Left lung (tissue), 14 donors: Measurements from ENCODE around the gene EIF2B5. TPM values are rescaled to one million over a fixed set of nuclear protein-coding genes. Genes with fewer than 3 reads are reported as not detected.

ENCODE experiments used
- ATAC-seq: fragments of 200-7000 bp; cut with Tn5 transposase; one replicate; pipeline ENCODE4 v1.9.1; 2020; ENCODE audit warnings: moderate library complexity
- DNase-seq, 4 donors: peaks; one replicate each; pipeline ENCODE4 v3.0.0-alpha.2; 2013 to 2020
- H3K27ac ChIP-seq, 2 donors: fragments of 200-600 bp; sonication (generic) in 1 of 2; one replicate each; pipeline versions ENCODE4 v1.5.0 to v1.8.0; 2020 to 2021
- H3K27me3 ChIP-seq, 2 donors: fragments of 200-600 bp; sonication (generic) in 1 of 2; one replicate each; pipeline versions ENCODE4 v1.5.0 to v1.8.0; 2020 to 2021
- H3K36me3 ChIP-seq, 2 donors: fragments of 200-600 bp; sonication (generic) in 1 of 2; one replicate each; pipeline versions ENCODE4 v1.5.0 to v1.8.0; 2020 to 2021
- H3K4me1 ChIP-seq, 2 donors: fragments of 200-600 bp; one replicate each; pipeline ENCODE4 v1.8.0; 2021
- H3K4me3 ChIP-seq, 2 donors: fragments of 200-600 bp; sonication (generic) in 1 of 2; one replicate each; pipeline versions ENCODE4 v1.5.0 to v1.8.0; 2020 to 2021; ENCODE audit warnings: mild to moderate bottlenecking in 1 of 2
- H3K9me3 ChIP-seq, 2 donors: fragments of 200-600 bp; sonication (generic) in 1 of 2; one replicate each; pipeline versions ENCODE4 v1.5.0 to v1.8.0; 2020 to 2021
- CTCF ChIP-seq, 2 donors: fragments of 200-600 bp; sonication (generic) in 1 of 2; IDR thresholded peaks; one replicate each; pipeline versions ENCODE4 v1.5.0 to v1.8.0; 2021; ENCODE audit warnings: antibody characterized with exemption in 2 of 2
- intact Hi-C, 2 donors: fragments of 100-400 bp; cut with DNase I; formaldehyde crosslinking; loops; one replicate each; pipeline versions ENCODE4 v1.11.2 to v1.14.2; 2022
- long read RNA-seq, 12 donors: library from polyadenylated mRNA in 2 of 12; unstranded in 2 of 12; transcript quantifications; one replicate each; pipeline ENCODE4 v2.0.0 and lab custom pipeline, GENCODE V29; 2019 to 2026
- polyA plus RNA-seq, 6 donors: library from polyadenylated mRNA; unstranded; fragments of 120-200 nt; gene quantifications; one replicate each; pipeline ENCODE4 v1.2.1, GENCODE V29; 2013; ENCODE audit not compliant: insufficient read length in 6 of 6
- total RNA-seq, 2 donors: library from RNA; stranded (reverse); fragmentation: NEBNext Ultra II Directional; extraction: Animal tissue kit (Norgen Biotek cat#: 25700); gene quantifications; one replicate each; pipeline ENCODE4 v1.2.1, GENCODE V29; 2021
- donor health status: DM: no; HTN: yes; CAD: no.
- donor health status: DM: no; HTN: no; CAD: no.

Gene EIF2B5
- total RNA-seq, result 10 to 100 TPM; 32.2 to 44.5 TPM
- polyA plus RNA-seq, result 10 to 100 TPM; 50.3 to 66.3 (median 59.9) TPM
- long read RNA-seq, donor 1, transcript EIF2B5-201 (16 exons, 2,656 nt), result major isoform, 6 of 15 reads
- long read RNA-seq, donor 1, partial matches to known transcripts, result 6 of 15 reads
- long read RNA-seq, donor 1, other reads (novel, unspliced or antisense), result 0 of 15 reads
- long read RNA-seq, donor 2, transcript EIF2B5-201 (16 exons, 2,656 nt), result major isoform, 5 of 26 reads
- long read RNA-seq, donor 2, partial matches to known transcripts, result 17 of 26 reads
- long read RNA-seq, donor 2, other reads (novel, unspliced or antisense), result 0 of 26 reads
- long read RNA-seq, donor 3, transcript EIF2B5-201 (16 exons, 2,656 nt), result major isoform, 8 of 9 reads
- long read RNA-seq, donor 3, partial matches to known transcripts, result 0 of 9 reads
- long read RNA-seq, donor 3, other reads (novel, unspliced or antisense), result 0 of 9 reads
- long read RNA-seq, donor 4, partial matches to known transcripts, result 3 of 5 reads
- long read RNA-seq, donor 4, other reads (novel, unspliced or antisense), result 2 of 5 reads
- long read RNA-seq, donor 5, partial matches to known transcripts, result 9 of 16 reads
- long read RNA-seq, donor 5, other reads (novel, unspliced or antisense), result 0 of 16 reads
- long read RNA-seq, donor 6, transcript EIF2B5-202 (2 exons, 585 nt), result major isoform, 7 of 13 reads
- long read RNA-seq, donor 6, transcript EIF2B5-201 (16 exons, 2,656 nt), result minor isoform, 6 of 13 reads
- long read RNA-seq, donor 6, partial matches to known transcripts, result 0 of 13 reads
- long read RNA-seq, donor 6, other reads (novel, unspliced or antisense), result 0 of 13 reads
- long read RNA-seq, donor 7, partial matches to known transcripts, result 0 of 6 reads
- long read RNA-seq, donor 7, other reads (novel, unspliced or antisense), result 0 of 6 reads
- long read RNA-seq, donor 8, transcript EIF2B5-201 (16 exons, 2,656 nt), result major isoform, 7 of 10 reads
- long read RNA-seq, donor 8, partial matches to known transcripts, result 0 of 10 reads
- long read RNA-seq, donor 8, other reads (novel, unspliced or antisense), result 0 of 10 reads
- long read RNA-seq, donor 9, result 0 reads
- long read RNA-seq, donor 10, partial matches to known transcripts, result 5 of 13 reads
- long read RNA-seq, donor 10, other reads (novel, unspliced or antisense), result 3 of 13 reads
- long read RNA-seq, donor 11, transcript EIF2B5-201 (16 exons, 2,656 nt), result major isoform, 7 of 30 reads
- long read RNA-seq, donor 11, transcript EIF2B5-202 (2 exons, 585 nt), result minor isoform, 5 of 30 reads
- long read RNA-seq, donor 11, partial matches to known transcripts, result 14 of 30 reads
- long read RNA-seq, donor 11, other reads (novel, unspliced or antisense), result 0 of 30 reads
- long read RNA-seq, donor 12, transcript EIF2B5-201 (16 exons, 2,656 nt), result major isoform, 12 of 16 reads
- long read RNA-seq, donor 12, partial matches to known transcripts, result 0 of 16 reads
- long read RNA-seq, donor 12, other reads (novel, unspliced or antisense), result 0 of 16 reads

DNA sequence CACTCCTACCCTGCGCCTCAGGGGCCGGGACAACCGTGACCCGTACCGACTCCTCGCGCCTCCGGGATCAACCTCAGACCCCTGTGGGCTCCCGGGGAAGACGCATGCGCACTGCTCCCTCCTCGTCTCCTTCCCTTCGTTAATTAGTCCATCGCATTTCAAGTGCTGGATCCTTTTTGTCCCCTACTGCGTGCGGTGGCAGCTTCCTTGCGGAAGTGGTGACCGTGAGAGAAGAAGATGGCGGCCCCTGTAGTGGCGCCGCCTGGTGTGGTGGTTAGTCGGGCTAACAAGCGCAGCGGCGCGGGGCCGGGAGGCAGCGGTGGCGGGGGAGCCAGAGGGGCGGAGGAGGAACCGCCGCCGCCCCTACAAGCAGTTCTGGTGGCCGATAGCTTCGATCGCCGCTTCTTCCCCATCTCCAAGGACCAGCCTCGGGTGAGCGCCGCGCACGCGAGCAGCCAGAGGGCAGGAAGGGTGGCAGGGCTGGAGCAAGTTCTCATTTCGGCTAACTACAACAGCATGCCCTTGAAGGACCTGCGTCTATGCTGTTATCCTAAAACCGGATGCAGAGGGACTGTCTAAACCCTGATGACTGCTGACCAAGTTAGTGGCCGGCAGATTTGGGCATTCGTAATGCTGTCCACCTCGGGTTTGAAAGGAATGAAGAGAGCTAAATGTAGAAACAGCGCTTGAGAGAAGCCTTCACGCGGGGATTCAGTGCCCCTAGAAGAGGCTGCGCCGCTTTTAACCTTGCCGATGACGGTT, at the start of gene EIF2B5:
TSS of gene EIF2B5 (plus strand) at position 210 of the 762 bp plus-strand sequence. CDS start at position 238, 28 bp downstream.
- intact Hi-C loops, result no loop called here
- peaks cover 9 to 29% of the 10 kb centered on the region in 2 donors for H3K4me1 ChIP-seq
- peak within 1 kb of the TSS; percentile 74 to 92 for H3K4me3 ChIP-seq
- no peaks in the 10 kb centered on the region for H3K27me3 ChIP-seq
- ATAC-seq (peak; percentile 92), DNase-seq (peak; percentile 89 to 95 (median 92))
- peak in 1 of 2 donors; percentile 34 for TF ChIP-seq CTCF (IDR thresholded peaks at IDR 0.05)
- H3K36me3 ChIP-seq, result peaks cover 0 to 30% of the 10 kb centered on the region in 2 donors
- H3K9me3 ChIP-seq, result no peaks in the 10 kb centered on the region
- H3K27ac ChIP-seq, result peak within 1 kb of the TSS; percentile 79 to 88

GRCh38 chr3:184085389-184085852, 49.7 kb upstream of the EIF2B5 start:
- Histone ChIP-seq H3K9me3 (peaks cover 0 to 17% of the 10 kb centered on the region in 2 donors), H3K27ac (no peak overlapping the region), H3K4me3 (no peak overlapping the region), H3K36me3 (no peaks in the 10 kb centered on the region), H3K4me1 (no peaks in the 10 kb centered on the region), H3K27me3 (no peaks in the 10 kb centered on the region)
- DNase-seq (no peak), ATAC-seq (no peak)
- intact Hi-C loops, result no loop called here
- no peak for TF ChIP-seq CTCF (IDR thresholded peaks at IDR 0.05)

DNA sequence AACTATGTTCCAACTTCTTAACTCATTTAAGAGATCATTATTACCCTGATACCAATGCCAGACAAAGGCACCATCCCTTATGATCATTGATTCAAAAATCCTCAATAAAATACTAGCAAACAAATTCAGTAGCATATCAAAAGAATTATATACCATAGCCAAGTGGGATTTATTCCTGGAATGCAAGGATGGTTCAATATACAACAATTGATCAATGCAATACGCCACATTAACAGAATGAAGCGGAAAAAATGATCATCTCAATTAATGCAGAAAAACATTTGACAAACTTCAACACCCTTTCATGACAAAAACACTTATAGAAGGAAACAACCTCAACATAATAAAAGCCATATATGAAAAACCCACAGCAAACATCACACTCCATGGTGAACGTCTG, 43.0 kb upstream of the EIF2B5 start:
- no peak overlapping the region for H3K27ac ChIP-seq
- H3K27me3 ChIP-seq, result no peaks in the 10 kb centered on the region
- intact Hi-C loops, result no loop called here
- H3K9me3 ChIP-seq, result peaks cover 0 to 26% of the 10 kb centered on the region in 2 donors
- TF ChIP-seq CTCF (IDR thresholded peaks at IDR 0.05), result no peak
- ATAC-seq (no peak), DNase-seq (no peak)
- H3K36me3 ChIP-seq, result no peaks in the 10 kb centered on the region
- H3K4me3 ChIP-seq, result no peak overlapping the region
- H3K4me1 ChIP-seq, result no peaks in the 10 kb centered on the region

DNA sequence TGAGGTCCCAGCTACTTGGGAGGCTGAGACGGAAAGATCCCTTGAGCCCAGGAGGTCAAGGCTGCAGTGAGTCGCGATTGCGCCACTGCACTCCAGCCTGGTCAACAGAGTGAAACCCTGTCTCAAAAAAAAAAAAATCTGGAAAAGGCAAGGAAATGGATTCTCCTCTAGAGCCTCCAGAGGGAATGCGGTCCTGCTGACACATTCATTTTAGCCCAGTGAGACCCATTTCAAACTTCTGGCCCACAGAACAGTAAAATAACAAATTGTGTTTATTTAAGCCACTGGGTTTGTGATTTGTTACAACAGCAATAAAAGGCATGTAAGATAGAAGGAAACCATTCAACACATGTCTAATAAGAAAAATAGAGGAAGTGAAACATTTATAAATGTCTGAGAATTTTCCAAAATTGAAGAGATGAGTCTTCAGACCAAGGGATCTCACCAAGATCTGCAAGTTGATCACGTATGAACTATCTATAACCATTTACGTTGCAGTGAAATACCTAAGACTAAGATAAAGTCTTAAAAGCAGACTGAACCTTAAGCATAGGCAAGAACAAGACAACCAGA, 38.3 kb upstream of the EIF2B5 start, which contains the start of gene HTR3E:
TSS of gene HTR3E (plus strand) at position 254 of the 573 bp plus-strand sequence. CDS start 466 bp downstream, outside the sequence.
- Histone ChIP-seq H3K4me3 (no peak within 1 kb of the TSS), H3K27me3 (no peaks in the 10 kb centered on the region), H3K9me3 (peaks cover 0 to 17% of the 10 kb centered on the region in 2 donors), H3K27ac (no peak within 1 kb of the TSS), H3K4me1 (no peaks in the 10 kb centered on the region), H3K36me3 (no peaks in the 10 kb centered on the region)
- TF ChIP-seq CTCF (IDR thresholded peaks at IDR 0.05), result no peak
- no peak for DNase-seq
- intact Hi-C loops, result no loop called here
- no peak for ATAC-seq
